GM15510 (cell line): ENCODE measurements around the gene ARHGEF28.

Source experiments
- POLR2A ChIP-seq: IDR thresholded peaks from 3 replicates; pipeline ENCODE4 v1.6.1; 2011; ENCODE audit warnings: borderline replicate concordance; ENCODE audit not compliant: insufficient read length; ENCODE audit errors: extremely low read depth

The ARHGEF28 gene

DNA sequence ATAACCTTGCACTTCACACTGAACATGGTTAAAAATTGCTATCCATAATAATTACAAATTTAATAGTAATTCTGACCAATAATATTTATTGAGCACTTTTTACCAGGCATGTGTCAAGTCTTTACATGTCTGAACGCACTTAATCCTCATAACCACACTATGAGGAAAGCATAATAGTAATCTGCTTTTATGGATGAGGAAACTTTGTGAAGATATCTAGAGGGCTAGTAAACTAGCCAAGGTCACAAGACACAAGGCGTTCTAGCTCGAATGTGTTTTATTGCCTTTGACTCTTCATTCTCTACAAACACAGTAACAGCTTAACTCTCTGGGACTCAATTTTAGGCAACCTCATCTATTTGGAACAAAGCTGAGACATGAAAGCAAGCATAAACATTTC is 205.1 kb downstream of the ARHGEF28 start:
- no peak for TF ChIP-seq POLR2A

DNA sequence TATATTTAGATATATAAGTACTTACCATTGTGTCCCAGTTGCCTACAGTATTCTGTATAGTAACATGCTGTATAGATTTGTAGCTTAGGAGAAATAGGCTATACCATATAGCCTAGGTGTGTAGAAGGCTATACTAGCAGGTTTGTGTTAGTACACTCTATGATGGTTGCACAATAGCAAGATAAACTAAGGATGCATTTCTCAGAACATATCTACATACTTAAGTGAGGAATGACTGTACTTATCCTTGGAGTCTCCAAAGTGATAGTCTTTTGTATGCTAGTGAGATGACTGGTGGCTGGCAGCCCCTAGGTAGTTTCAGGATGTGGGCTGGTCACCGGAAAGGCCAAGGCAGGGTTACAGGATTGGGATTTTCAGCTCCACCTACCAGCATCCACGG is 208.7 kb downstream of the ARHGEF28 start:
- TF ChIP-seq POLR2A = no peak

DNA sequence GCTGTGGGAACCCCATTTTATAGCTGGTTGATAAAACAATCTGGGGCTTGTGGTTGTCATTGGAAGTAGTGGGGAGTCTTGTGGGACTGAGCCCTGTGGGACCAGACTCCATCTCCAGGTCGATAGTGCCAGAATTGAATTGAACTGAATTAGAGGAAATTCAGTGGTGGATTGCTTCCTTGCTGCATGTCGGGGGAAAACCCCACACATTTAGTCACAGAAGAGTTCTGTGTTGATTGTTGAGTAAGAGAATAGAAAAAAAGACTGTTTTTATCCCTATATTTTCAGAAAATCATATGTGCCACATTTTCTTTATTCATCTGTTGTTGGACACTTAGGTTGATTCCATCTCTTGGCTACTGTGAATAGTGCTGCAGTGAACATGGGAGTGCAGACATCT is 209.7 kb downstream of the ARHGEF28 start:
- TF ChIP-seq POLR2A = no peak

DNA sequence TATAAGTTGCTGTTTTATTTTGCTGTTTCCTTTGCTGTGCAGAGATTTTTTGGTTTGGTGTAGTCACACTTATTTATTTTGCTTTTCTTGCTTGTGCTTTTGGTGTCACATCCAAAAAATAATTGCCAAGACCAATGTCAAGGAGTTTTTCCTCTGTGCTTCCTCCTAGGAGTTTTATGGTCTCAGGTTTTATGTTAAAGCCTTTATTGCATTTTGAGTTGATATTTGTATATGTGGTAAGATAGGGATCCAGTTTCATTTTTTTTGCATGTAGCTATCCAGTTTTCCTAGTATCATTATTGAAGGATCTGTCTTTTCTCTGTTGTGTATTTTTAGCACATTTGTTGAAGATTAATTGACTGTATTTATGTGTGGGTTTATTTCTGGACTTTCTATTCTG is 210.6 kb downstream of the ARHGEF28 start:
- TF ChIP-seq POLR2A = no peak

DNA sequence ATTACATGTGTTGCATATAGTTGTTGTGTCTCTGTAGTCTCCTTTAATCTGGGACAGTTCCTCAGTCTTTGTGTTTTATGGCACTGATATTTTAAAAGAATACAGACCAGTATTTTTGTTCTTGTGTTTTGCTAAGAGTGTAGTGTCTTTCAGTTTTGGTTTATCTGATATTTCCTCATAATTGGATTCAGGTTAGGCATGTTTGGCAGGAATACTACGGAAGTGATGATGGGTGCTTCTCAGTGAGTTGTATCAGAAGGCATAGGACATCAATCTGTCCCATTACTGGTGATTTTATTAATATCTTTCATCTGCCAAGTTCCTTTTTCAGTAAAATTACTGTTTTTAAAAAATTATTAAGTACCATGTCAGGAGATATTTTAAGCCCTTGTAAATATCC is 212.9 kb downstream of the ARHGEF28 start:
- TF ChIP-seq POLR2A = no peak

DNA sequence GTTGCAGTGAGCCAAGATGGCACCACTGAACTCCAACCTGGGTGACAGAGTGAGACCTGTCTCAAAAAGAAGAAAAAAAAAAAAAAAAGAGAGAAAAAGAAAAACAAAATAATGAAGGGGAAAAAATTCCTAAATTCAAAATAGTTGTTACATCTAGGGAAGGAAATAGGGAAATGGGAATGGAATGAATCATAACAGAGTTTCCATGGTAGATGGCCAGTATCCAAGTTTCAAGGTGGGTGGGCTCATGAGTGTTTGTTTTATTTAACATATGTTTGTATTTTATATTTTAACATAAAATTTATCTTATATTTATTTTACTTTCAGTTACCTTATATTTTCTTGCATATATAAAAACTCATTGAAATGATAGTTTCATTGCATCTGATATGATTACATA is 215.6 kb downstream of the ARHGEF28 start:
- no peak for TF ChIP-seq POLR2A

DNA sequence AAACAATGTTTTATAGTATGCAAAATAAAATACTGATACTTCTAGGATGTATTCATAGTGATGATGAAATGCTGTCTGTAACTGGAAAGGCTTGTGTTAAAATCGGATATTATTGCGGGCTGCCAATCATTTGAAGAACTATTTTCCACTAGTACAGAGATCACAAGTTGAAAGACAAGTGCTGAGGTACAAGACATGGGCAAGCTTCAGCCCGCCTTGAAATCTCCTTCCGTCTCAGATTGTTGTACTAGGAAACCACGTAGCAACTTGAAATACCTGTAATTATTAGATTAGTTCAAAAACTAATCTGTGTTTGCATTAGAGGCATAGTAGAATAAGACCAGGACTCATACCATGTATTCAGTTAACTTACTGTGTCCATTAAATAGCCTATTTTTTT is 218.2 kb downstream of the ARHGEF28 start:
- TF ChIP-seq POLR2A = no peak

DNA sequence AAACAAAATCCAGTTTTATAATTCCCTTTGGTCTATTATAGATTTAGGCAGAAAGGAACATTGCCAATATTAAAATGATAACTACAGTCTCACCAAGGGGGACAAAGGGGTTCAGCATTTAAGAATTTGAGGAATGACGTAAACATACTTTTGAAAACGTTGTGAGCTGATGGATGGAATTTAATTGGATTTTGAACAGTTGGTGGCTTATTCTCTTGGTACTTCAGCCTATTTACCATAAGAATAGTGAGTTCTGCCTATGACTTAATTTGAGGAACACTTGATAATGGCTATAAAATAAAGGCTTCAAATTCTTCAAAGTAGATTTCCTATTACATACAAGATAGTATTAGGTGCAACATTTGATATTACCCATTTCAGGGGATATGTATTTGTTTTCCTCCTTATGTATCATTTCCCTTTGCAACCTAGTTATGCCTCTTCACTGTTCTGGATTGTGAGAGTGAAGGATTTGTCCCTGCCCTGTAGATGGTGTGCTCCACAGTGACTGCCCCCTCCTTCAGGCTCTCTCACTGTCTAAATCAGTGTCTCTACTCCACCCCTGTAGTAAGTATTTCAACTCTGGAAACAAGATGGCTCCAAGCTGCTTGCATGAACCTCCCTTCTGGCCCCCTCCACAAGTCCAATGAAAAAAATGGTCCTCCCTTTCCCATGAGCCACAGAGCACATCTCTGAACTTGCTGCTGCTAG is 225.6 kb downstream of the ARHGEF28 start:
- no peak for TF ChIP-seq POLR2A

DNA sequence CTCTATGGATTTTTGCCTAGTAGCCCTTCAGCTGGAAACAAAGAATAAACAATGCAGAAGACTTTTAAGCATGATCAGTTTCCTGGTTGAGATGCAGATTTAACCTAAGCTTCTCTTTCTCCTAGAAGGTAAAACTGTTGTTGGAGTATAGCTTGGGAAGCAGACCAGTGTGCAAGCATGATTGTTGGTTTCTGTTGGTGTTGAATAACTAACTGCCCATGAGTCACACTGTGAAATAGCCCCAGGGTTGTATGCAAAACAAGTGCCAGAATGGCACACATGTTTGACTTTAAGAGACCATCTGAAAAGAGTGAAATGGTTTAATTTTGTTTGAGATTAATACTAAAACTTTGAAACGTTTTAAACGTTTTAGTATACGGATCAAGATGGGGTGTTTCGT is 227.1 kb downstream of the ARHGEF28 start:
- TF ChIP-seq POLR2A = no peak

DNA sequence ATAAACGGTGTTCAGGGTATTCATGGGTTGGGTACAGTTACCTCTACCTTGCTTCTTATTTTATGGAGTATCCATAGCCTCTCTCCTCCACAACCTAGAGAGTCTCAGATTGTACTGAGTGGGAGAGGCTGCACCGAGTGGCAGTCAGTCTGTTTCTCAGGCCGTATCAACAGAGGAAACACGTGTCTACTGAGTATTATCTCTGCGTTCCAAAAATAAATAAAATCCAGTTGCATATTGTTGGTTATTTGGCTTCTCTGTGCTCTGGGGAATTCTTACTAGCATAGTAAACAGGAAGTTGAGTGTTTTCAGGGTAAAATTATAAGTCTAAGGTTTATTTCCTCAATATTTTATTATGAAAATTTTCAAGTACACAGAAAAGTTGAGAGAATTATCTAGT is 231.0 kb downstream of the ARHGEF28 start:
- no peak for TF ChIP-seq POLR2A

DNA sequence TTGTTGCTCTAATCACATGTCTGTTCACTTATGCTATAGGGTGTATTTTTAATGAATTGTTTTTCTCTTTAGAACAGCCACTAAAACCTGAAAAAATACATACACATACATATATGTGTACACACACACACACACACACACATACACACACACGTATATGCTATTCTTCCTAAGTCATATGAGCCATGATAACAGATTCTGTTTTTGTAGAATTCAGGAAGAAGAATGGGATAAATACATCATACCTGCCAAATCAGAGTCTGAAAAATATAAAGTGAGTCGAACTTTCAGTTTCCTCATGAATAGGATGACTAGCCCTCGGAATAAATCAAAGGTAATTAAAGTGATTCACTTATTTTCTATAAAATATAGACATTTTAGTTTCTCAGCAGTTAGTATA is 231.4 kb downstream of the ARHGEF28 start:
- TF ChIP-seq POLR2A = no peak

DNA sequence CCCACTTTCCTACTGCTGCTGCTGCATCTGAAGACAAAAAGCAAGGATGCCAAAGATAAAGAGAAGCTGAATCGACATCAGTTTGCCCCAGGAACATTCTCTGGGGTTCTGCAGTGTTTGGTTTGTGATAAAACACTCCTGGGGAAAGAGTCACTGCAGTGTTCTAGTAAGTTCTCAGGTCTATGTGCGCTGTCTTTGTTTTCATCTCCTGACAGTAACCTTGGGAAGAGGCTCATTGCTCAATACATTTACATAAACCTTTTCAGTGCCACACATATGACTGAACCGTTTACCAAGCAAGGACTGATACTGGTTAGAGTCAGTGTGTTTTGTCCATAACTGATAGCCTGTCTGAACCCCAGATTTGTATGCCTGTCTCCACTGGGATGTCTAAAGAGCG is 232.1 kb downstream of the ARHGEF28 start:
- no peak for TF ChIP-seq POLR2A

DNA sequence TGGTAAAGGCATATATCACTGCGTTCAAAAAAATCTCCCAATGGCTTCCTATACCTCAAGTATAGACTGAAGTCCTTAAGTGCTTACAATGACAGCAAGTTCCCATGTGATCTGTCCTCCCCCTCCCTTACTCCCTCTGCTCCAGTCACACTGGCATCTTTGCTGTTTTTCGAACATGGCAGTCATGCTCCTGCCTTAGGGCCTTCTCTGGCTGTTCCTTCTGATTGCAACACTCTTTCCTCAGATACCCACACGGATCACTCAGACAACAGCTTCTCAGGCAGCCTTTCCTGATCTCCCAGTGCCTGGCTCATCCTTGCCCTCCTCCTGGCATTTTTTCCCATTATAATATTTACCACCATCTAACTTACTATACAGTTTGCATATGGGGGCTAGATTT is 232.8 kb downstream of the ARHGEF28 start:
- no peak for TF ChIP-seq POLR2A

DNA sequence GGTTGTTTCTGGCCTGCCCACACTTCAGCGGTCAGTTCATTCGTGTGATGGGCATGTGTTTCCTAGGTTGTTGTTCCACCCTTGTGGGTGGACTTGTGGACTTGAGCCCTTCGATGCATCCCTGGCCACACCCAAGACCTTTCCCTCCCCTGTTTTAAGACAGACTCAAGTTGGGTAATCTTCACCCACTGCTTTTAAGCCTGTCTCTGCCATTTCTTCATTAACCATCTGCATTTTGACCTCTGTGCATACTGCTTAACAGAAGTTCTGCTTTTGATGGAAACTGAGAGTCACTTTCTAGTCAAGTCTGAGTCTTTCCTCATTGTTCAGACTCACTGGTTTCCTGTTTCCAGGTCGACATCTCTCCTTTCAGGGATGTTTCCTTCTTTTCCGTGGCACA is 233.7 kb downstream of the ARHGEF28 start:
- no peak for TF ChIP-seq POLR2A

DNA sequence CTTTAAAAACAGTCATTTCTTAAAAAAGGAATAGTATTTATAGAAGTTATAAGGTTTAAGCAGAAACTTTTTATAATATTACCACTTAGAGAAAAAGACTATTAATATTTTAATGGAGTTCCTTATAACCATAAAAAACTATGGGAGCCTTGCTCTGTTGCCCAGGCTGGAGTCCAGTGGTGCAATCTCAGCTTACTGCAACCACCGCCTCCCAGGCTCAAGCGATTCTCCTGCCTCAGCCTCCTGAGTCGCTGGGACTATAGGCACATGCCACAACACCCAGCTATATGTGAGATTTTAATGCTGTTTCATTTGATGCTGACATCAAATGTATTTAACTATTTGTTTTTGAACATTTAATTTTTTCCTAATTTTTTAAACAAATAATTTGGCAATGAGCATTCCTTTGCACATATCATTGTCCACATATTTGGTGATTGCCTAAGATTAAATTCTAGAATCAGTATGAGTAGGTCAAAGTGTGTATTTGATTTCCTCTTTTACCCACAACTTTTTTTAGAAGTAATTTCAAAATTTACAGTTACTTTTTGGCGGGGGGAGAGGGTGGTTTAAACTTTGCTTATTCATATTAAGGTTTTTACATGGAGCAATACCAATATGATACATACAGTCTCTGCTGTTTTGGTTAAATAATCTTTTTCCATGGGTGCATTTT is 235.5 kb downstream of the ARHGEF28 start:
- no peak for TF ChIP-seq POLR2A

DNA sequence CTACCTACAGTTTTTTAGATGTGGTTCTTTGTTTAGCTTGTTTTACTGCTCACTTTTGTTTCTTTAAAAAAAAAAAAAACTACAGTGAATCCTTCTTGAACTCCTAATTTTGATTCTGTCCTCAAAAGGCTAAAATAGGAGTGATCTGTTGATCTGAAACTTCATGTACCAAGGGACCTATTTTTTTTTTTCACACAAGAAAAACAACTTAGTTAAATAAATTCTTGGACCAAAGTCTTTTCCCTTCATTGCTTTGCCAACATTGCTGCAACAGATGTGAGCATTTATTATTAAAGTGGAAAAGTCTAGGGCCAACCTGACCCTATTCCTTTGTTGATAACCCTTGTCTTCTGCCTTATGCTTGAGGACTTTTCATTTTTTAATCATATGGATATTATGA is 236.8 kb downstream of the ARHGEF28 start:
- no peak for TF ChIP-seq POLR2A

DNA sequence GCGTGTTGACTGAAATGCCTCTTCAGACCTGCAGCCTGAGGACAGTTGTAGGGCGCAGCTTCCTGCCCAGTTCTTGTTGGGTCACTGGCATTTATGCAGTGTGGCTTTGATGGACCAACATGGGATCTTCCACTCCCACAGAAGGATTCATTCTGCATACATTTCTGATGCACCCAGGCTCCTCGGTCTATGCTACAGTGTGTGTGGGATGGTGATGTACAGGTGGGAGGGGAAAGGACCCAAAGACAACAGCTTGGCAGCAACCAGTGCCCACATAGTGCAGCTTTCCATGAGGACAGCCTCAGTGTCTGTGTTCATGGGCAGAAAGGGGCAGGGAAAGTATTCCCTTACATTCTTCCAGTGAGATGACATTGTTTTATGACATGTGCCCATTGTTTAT is 237.9 kb downstream of the ARHGEF28 start:
- no peak for TF ChIP-seq POLR2A

DNA sequence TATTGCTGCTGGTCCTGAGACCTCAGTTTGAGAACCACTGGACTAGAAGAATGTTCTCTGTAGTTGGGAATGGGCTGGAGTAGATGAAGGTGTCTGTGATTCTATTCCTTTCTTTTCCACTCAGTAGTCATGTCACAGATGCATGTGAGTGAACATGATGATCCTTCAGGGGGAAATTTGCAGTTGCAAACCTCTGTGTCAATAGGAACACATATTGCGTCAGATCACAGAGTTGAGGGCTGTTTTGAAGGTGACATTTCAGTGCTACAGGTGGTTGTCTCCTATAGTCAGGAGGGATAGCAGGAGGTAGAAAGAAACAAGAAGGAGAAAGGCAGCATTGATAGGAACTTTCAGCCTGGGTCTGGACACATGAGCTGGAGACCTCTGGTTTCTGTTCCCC is 239.3 kb downstream of the ARHGEF28 start:
- TF ChIP-seq POLR2A = no peak
